Natural killer cell (primary cell): Measurements from ENCODE around the gene DCAF5. TPM values are rescaled to one million over a fixed set of nuclear protein-coding genes. Genes with fewer than 3 reads are reported as not detected.

Experiments used
- ATAC-seq, 3 donors: fragments of 150-1000 bp in 2 of 3; fragments of 200-7000 bp in 1 of 3; cut with Tn5 transposase; 1 replicate in 1 of 3; 2 replicates in 2 of 3; pipeline ENCODE4 v1.10.0; 2021; ENCODE audit warnings: mild to moderate bottlenecking in 2 of 3, moderate library complexity in 2 of 3
- DNase-seq, 2 donors: peaks; one replicate each; pipeline versions ENCODE4 v3.0.0 to v3.0.0-alpha.2; 2013 to 2021; ENCODE audit warnings: mixed read lengths in 1 of 2
- H3K27ac ChIP-seq: one replicate; pipeline ENCODE4 v1.5.1; 2013; ENCODE audit warnings: mild to moderate bottlenecking, low read length
- H3K27me3 ChIP-seq: one replicate; pipeline ENCODE4 v1.6.1; 2013; ENCODE audit warnings: low read length; ENCODE audit not compliant: control insufficient read depth, insufficient read depth
- H3K36me3 ChIP-seq: one replicate; pipeline ENCODE4 v1.6.1; 2013; ENCODE audit warnings: low read length; ENCODE audit not compliant: control insufficient read depth, insufficient read depth
- H3K4me1 ChIP-seq: one replicate; pipeline ENCODE4 v1.6.1; 2013; ENCODE audit warnings: low read length; ENCODE audit not compliant: control insufficient read depth, insufficient read depth
- H3K4me3 ChIP-seq: one replicate; pipeline ENCODE4 v1.5.1; 2013; ENCODE audit warnings: low read length
- H3K9me3 ChIP-seq: one replicate; pipeline ENCODE4 v1.6.1; 2013; ENCODE audit warnings: low read length; ENCODE audit not compliant: control insufficient read depth, insufficient read depth
- H3K27ac Mint-ChIP-seq, 2 donors: one replicate each; pipeline ENCODE4 v1.8.0; 2022; ENCODE audit warnings: mild to moderate bottlenecking in 2 of 2, mixed read lengths in 2 of 2, moderate library complexity in 1 of 2
- H3K27me3 Mint-ChIP-seq, 2 donors: one replicate each; pipeline ENCODE4 v1.8.0; 2022; ENCODE audit warnings: low read depth in 2 of 2, mixed read lengths in 2 of 2
- H3K36me3 Mint-ChIP-seq: one replicate; pipeline ENCODE4 v1.8.0; 2022; ENCODE audit warnings: mixed read lengths
- H3K4me1 Mint-ChIP-seq, 2 donors: one replicate each; pipeline ENCODE4 v1.8.0; 2022; ENCODE audit warnings: mixed read lengths in 2 of 2
- H3K4me3 Mint-ChIP-seq: one replicate; pipeline ENCODE4 v1.8.0; 2022; ENCODE audit warnings: mild to moderate bottlenecking, moderate library complexity, mixed read lengths
- H3K9me3 Mint-ChIP-seq, 2 donors: one replicate each; pipeline ENCODE4 v1.8.0; 2022; ENCODE audit warnings: mixed read lengths in 2 of 2
- WGBS: methylation state at CpG from one replicate; pipeline ENCODE4 v1.1.7; 2013; ENCODE audit warnings: missing lambda C conversion rate; ENCODE audit not compliant: insufficient coverage; 5-methylcytosine and 5-hydroxymethylcytosine counted together
- intact Hi-C: fragments of 100-400 bp; cut with micrococcal nuclease; formaldehyde crosslinking; loops from one replicate; pipeline ENCODE4 v1.14.2; 2022
- total RNA-seq, 4 donors: library from RNA; stranded (reverse); fragments of 120-200 nt in 1 of 4; gene quantifications; one replicate each; pipeline versions ENCODE4 v1.2.3 to v1.2.4, GENCODE V29; 2013 to 2022
- TF ChIP-seq, protein P1 (sequence below): fragments of 200-600 bp; IDR thresholded peaks from one replicate; pipeline ENCODE4 v1.8.0; 2022; ENCODE audit warnings: antibody characterized with exemption

The DCAF5 gene
- total RNA-seq, 3 donors from 2014 or later (not counting 1 experiment from before 2014, with no cell fraction given) = 92.0 to 112 (median 99.2) TPM

DNA sequence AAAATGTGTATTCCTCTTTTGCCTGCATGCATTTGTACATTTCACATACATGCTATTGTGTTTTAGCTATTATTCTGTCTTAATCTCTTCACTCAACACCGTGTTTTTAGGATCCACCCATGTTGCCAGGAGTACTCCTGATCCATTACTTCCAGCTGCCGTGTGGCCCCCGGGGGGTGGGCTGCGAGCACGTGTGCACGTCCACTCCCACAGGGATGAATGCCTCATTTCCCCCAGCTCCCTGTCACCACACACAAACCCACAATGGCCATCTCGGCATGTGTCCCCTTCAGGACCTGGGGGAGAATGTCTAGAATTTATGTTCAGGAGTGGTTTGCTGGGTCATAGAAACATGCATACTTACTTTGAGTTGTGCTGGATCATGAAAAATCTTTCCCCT, 111.1 kb downstream of the DCAF5 start:
- H3K36me3 ChIP-seq = no peaks in the 10 kb centered on the region
- no peaks in the 10 kb centered on the region for H3K9me3 ChIP-seq
- H3K36me3 Mint-ChIP-seq = no peaks in the 10 kb centered on the region
- WGBS = 93% methylated on average over 6 of the region's 7 CpGs
- H3K27me3 Mint-ChIP-seq = peaks cover 20 to 28% of the 10 kb centered on the region in 2 donors
- peaks cover 11% of the 10 kb centered on the region for H3K4me1 ChIP-seq
- TF ChIP-seq, protein P1, sequence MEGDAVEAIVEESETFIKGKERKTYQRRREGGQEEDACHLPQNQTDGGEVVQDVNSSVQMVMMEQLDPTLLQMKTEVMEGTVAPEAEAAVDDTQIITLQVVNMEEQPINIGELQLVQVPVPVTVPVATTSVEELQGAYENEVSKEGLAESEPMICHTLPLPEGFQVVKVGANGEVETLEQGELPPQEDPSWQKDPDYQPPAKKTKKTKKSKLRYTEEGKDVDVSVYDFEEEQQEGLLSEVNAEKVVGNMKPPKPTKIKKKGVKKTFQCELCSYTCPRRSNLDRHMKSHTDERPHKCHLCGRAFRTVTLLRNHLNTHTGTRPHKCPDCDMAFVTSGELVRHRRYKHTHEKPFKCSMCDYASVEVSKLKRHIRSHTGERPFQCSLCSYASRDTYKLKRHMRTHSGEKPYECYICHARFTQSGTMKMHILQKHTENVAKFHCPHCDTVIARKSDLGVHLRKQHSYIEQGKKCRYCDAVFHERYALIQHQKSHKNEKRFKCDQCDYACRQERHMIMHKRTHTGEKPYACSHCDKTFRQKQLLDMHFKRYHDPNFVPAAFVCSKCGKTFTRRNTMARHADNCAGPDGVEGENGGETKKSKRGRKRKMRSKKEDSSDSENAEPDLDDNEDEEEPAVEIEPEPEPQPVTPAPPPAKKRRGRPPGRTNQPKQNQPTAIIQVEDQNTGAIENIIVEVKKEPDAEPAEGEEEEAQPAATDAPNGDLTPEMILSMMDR = no peak
- H3K27me3 ChIP-seq = peaks cover 2% of the 10 kb centered on the region
- peaks cover 9 to 25% of the 10 kb centered on the region in 2 donors for H3K4me1 Mint-ChIP-seq
- H3K4me3 ChIP-seq = no peak overlapping the region
- H3K27ac Mint-ChIP-seq = no peak overlapping the region
- ATAC-seq = no peak
- H3K4me3 Mint-ChIP-seq = no peak overlapping the region
- intact Hi-C loops = no loop called here
- no peak overlapping the region for H3K27ac ChIP-seq
- no peaks in the 10 kb centered on the region for H3K9me3 Mint-ChIP-seq
- DNase-seq = no peak

DNA sequence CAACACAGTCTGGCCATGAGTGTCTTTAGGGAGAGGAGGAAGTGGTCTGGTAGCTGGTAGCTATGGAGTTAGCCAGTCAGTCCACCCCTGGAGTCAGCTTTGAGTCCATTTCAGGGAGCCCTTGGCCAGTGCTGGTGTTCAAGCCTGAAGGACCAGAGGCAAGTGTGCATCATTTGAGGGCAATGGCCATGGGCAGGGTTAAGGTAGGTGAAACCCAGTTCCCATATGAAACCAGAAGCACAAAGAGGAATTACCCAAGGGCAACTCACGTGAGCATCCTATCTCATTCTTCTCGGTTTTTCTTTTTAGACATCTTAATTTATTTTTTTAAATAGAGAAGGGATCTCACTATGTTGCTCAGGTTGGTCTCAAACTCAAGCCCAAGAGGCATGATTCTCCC, 112.6 kb downstream of the DCAF5 start:
- Histone ChIP-seq H3K27ac (no peak overlapping the region), H3K4me3 (no peak overlapping the region), H3K36me3 (no peaks in the 10 kb centered on the region), H3K9me3 (no peaks in the 10 kb centered on the region), H3K27me3 (peaks cover 2% of the 10 kb centered on the region), H3K4me1 (peaks cover 11% of the 10 kb centered on the region)
- DNase-seq (no peak), ATAC-seq (no peak)
- intact Hi-C loops = no loop called here
- WGBS = no CpG with 5 or more reads among the region's 2 CpGs
- Mint-ChIP-seq H3K4me1 (peaks cover 9 to 25% of the 10 kb centered on the region in 2 donors), H3K9me3 (no peaks in the 10 kb centered on the region), H3K27me3 (peaks cover 20 to 30% of the 10 kb centered on the region in 2 donors), H3K27ac (no peak overlapping the region), H3K4me3 (no peak overlapping the region), H3K36me3 (no peaks in the 10 kb centered on the region)
- TF ChIP-seq, protein P1 = no peak

DNA sequence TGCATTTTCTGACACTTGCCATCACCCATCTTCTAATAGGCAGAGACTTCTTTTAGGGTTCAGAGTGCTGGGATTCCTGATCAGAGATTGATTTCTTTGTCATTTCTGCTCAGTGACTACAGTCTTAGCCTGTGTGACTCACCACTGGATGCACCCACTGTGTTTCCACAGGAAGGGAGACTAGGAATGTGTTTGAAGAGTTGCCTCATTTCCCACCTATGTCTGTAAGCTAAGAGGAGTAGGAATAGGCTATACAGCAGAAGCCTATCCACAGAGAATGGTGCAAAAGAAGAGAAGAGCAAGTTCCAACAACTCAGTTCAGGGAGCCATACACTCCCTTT, 113.7 kb downstream of the DCAF5 start:
- Mint-ChIP-seq H3K4me3 (no peak overlapping the region), H3K27me3 (peaks cover 20 to 30% of the 10 kb centered on the region in 2 donors), H3K36me3 (no peaks in the 10 kb centered on the region), H3K9me3 (no peaks in the 10 kb centered on the region), H3K4me1 (peaks cover 9 to 20% of the 10 kb centered on the region in 2 donors), H3K27ac (no peak overlapping the region)
- H3K4me1 ChIP-seq = peaks cover 11% of the 10 kb centered on the region
- TF ChIP-seq, protein P1 = no peak
- intact Hi-C loops = no loop called here
- H3K27ac ChIP-seq = no peak overlapping the region
- no peaks in the 10 kb centered on the region for H3K9me3 ChIP-seq
- H3K36me3 ChIP-seq = no peaks in the 10 kb centered on the region
- ATAC-seq (no peak), DNase-seq (no peak)
- peaks cover 2% of the 10 kb centered on the region for H3K27me3 ChIP-seq
- no peak overlapping the region for H3K4me3 ChIP-seq

DNA sequence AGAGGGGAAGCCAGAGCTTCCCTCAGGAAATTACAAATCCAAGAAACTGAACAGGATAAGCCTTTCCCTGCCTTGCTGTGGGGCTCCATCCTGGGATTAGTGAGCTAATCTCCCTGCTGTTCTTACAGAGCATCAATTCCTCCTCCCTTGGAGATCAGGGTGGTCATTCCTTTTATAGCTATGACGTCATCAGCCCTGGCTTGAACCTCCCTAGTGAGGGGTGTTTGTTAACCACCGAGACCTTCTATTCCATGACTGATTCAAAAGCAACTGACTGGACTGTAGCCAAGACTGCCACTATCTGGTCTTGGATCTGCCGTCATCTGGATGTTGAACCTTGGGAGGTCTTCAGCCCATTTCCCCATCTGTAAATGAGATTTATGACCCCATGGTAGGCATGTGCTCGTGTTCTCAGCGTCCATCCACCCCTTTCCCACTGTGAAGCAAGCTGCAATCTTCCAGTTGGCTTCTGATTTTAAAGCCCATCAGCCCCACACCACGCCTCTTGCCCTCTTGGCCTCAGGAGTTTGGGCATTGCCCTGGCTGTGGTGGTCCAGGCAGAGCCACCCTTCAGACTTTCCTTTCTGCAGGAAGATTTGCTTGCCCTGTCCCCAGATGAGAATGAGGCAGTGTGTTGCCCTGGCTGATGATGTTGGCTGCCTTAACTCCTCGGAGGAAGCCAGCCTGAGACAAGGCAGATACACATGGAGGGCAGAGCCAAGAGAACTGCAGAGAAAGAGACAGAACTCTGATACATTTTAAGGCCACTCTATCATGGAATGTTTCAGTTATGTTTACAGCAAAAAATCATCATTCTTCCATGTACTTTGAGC, 114.2 kb downstream of the DCAF5 start:
- Histone ChIP-seq H3K27me3 (peaks cover 2% of the 10 kb centered on the region), H3K4me3 (no peak overlapping the region), H3K36me3 (no peaks in the 10 kb centered on the region), H3K27ac (no peak overlapping the region), H3K4me1 (peaks cover 7% of the 10 kb centered on the region), H3K9me3 (no peaks in the 10 kb centered on the region)
- intact Hi-C loops = no loop called here
- WGBS = 49% methylated on average over 7 of the region's 7 CpGs
- H3K36me3 Mint-ChIP-seq = no peaks in the 10 kb centered on the region
- no peaks in the 10 kb centered on the region for H3K9me3 Mint-ChIP-seq
- DNase-seq (no peak), ATAC-seq (no peak)
- no peak overlapping the region for H3K4me3 Mint-ChIP-seq
- peaks cover 20 to 29% of the 10 kb centered on the region in 2 donors for H3K27me3 Mint-ChIP-seq
- H3K27ac Mint-ChIP-seq = no peak overlapping the region
- H3K4me1 Mint-ChIP-seq = peaks cover 9 to 16% of the 10 kb centered on the region in 2 donors
- TF ChIP-seq, protein P1 = no peak
